DOHH2 (cell line): ENCODE results near the gene TPRA1.
A peak's percentile ranks its signal among the peaks of the same experiment; 100 is the strongest.

Experiments used
- H3F3A ChIP-seq: fragments of 200-600 bp; sonication (generic), shearing (Covaris generic); 2 replicates; pipeline ENCODE4 v1.6.0; 2016; ENCODE audit warnings: antibody characterized with exemption, mild to moderate bottlenecking; ENCODE audit not compliant: control insufficient read depth, insufficient read depth
- H3K27ac ChIP-seq: fragments of 200-600 bp; sonication (generic); 2 replicates; pipeline ENCODE4 v1.5.1; 2014; ENCODE audit warnings: low read depth, mild to moderate bottlenecking, low read length, moderate library complexity
- H3K27me3 ChIP-seq: fragments of 200-600 bp; sonication (generic); 2 replicates; pipeline ENCODE4 v1.6.1; 2014; ENCODE audit warnings: mild to moderate bottlenecking, low read length, mixed read lengths; ENCODE audit not compliant: control insufficient read depth
- H3K36me3 ChIP-seq: fragments of 200-600 bp; sonication (generic); 2 replicates; pipeline ENCODE4 v1.6.1; 2014; ENCODE audit warnings: mild to moderate bottlenecking, low read length, moderate library complexity, mixed read lengths; ENCODE audit not compliant: control insufficient read depth
- H3K4me1 ChIP-seq: fragments of 200-600 bp; sonication (generic); 2 replicates; pipeline ENCODE4 v1.6.1; 2014; ENCODE audit warnings: mild to moderate bottlenecking, low read length, mixed read lengths; ENCODE audit not compliant: control insufficient read depth
- H3K4me2 ChIP-seq: fragments of 200-600 bp; sonication (generic); 2 replicates; pipeline ENCODE4 v1.6.0; 2014; ENCODE audit warnings: mild to moderate bottlenecking, low read length, moderate library complexity
- H3K4me3 ChIP-seq: fragments of 200-600 bp; sonication (generic); 2 replicates; pipeline ENCODE4 v1.5.1; 2014; ENCODE audit warnings: mild to moderate bottlenecking, low read length, mixed read lengths
- H3K79me2 ChIP-seq: fragments of 200-600 bp; sonication (generic); 2 replicates; pipeline ENCODE4 v1.6.1; 2014; ENCODE audit warnings: mild to moderate bottlenecking, low read length, mixed read lengths; ENCODE audit not compliant: control insufficient read depth
- H3K9me2 ChIP-seq: fragments of 200-600 bp; sonication (generic); replicated peaks from 2 replicates; pipeline ENCODE4 v1.6.1; 2014; ENCODE audit warnings: mild to moderate bottlenecking, low read length, mixed read lengths; ENCODE audit not compliant: control insufficient read depth
- H3K9me3 ChIP-seq: fragments of 200-600 bp; sonication (generic); 2 replicates; pipeline ENCODE4 v1.6.1; 2014; ENCODE audit warnings: antibody characterized with exemption, low read length, mixed read lengths; ENCODE audit not compliant: control insufficient read depth, insufficient read depth
- H4K20me1 ChIP-seq: fragments of 200-600 bp; sonication (generic); 2 replicates; pipeline ENCODE4 v1.6.0; 2014; ENCODE audit warnings: low read depth, mild to moderate bottlenecking, antibody characterized with exemption, low read length, moderate library complexity; ENCODE audit not compliant: control insufficient read depth, insufficient read depth
- CTCF ChIP-seq: fragments of 200-600 bp; sonication (generic); IDR thresholded peaks from one replicate; pipeline ENCODE4 v1.5.1; 2014; ENCODE audit warnings: antibody characterized with exemption, mild to moderate bottlenecking, low read depth, low read length; ENCODE audit not compliant: poor library complexity, severe bottlenecking
- EZH2phosphoT487 ChIP-seq: fragments of 200-600 bp; sonication (generic); IDR thresholded peaks from 2 replicates; pipeline ENCODE4 v1.6.1; 2017; ENCODE audit warnings: borderline replicate concordance, mild to moderate bottlenecking, antibody characterized with exemption, low read length, moderate library complexity, mixed read lengths

TPRA1 gene

GRCh38 chr3:127574880-127575878 lies 15.4 kb downstream of the TPRA1 start:
- Histone ChIP-seq H3K79me2 (peaks cover 5% of the 10 kb centered on the region), H3F3A (no peaks in the 10 kb centered on the region), H3K36me3 (peaks cover 28% of the 10 kb centered on the region), H4K20me1 (peaks cover 4% of the 10 kb centered on the region; the same call in 1 of the 2 replicates), H3K27ac (no peak overlapping the region), H3K9me2 (no peaks in the 10 kb centered on the region), H3K27me3 (no peaks in the 10 kb centered on the region), H3K4me3 (no peak overlapping the region), H3K4me1 (no peaks in the 10 kb centered on the region), H3K4me2 (no peak overlapping the region), H3K9me3 (no peaks in the 10 kb centered on the region)
- peak; percentile 95 for TF ChIP-seq CTCF
- TF ChIP-seq EZH2phosphoT487, result no peak

- Histone ChIP-seq H4K20me1 (peaks cover 4% of the 10 kb centered on the region; the same call in 1 of the 2 replicates), H3K9me3 (no peaks in the 10 kb centered on the region), H3F3A (no peaks in the 10 kb centered on the region), H3K9me2 (no peaks in the 10 kb centered on the region), H3K4me2 (no peak overlapping the region), H3K27ac (no peak overlapping the region), H3K36me3 (peaks cover 28% of the 10 kb centered on the region), H3K4me3 (no peak overlapping the region), H3K27me3 (no peaks in the 10 kb centered on the region), H3K79me2 (peaks cover 5% of the 10 kb centered on the region; the same call in 1 of the 2 replicates), H3K4me1 (no peaks in the 10 kb centered on the region)
- TF ChIP-seq EZH2phosphoT487 (no peak), CTCF (no peak)
Observed at GRCh38 chr3:127573912-127574311, 16.6 kb downstream of the TPRA1 start.

- no peak overlapping the region for H3K4me3 ChIP-seq
- no peaks in the 10 kb centered on the region for H3K9me3 ChIP-seq
- H3K9me2 ChIP-seq, result no peaks in the 10 kb centered on the region
- no peaks in the 10 kb centered on the region for H3K27me3 ChIP-seq
- no peak for TF ChIP-seq EZH2phosphoT487
- no peak for TF ChIP-seq CTCF
- H3K4me1 ChIP-seq, result no peaks in the 10 kb centered on the region
- H3F3A ChIP-seq, result no peaks in the 10 kb centered on the region
- H4K20me1 ChIP-seq, result peaks cover 4% of the 10 kb centered on the region; the same call in 1 of the 2 replicates
- H3K4me2 ChIP-seq, result no peak overlapping the region
- H3K79me2 ChIP-seq, result peaks cover 5% of the 10 kb centered on the region; the same call in 1 of the 2 replicates
- peaks cover 28% of the 10 kb centered on the region for H3K36me3 ChIP-seq
- H3K27ac ChIP-seq, result no peak overlapping the region
Observed at GRCh38 chr3:127573401-127573800, 17.1 kb downstream of the TPRA1 start.
